Measurements from ENCODE around the gene ACSF3. TPM values are rescaled to one million over a fixed set of nuclear protein-coding genes. Genes with fewer than 3 reads are reported as not detected.

ACSF3 gene
- total RNA-seq, 3 donors from 2014 or later = 20.8 to 42.3 (median 40.4) TPM

- Histone ChIP-seq H3K4me1 (peaks cover 8 to 10% of the 10 kb centered on the region in 2 donors), H3K4me3 (no peak overlapping the region), H3K27ac (no peak overlapping the region), H3K36me3 (no peaks in the 10 kb centered on the region), H3K27me3 (no peaks in the 10 kb centered on the region), H3K9me3 (no peaks in the 10 kb centered on the region)
- TF ChIP-seq POLR2AphosphoS5 (IDR thresholded peaks at IDR 0.05) (no peak), POLR2A (IDR thresholded peaks at IDR 0.05) (no peak)
- TF ChIP-seq, protein P1, sequence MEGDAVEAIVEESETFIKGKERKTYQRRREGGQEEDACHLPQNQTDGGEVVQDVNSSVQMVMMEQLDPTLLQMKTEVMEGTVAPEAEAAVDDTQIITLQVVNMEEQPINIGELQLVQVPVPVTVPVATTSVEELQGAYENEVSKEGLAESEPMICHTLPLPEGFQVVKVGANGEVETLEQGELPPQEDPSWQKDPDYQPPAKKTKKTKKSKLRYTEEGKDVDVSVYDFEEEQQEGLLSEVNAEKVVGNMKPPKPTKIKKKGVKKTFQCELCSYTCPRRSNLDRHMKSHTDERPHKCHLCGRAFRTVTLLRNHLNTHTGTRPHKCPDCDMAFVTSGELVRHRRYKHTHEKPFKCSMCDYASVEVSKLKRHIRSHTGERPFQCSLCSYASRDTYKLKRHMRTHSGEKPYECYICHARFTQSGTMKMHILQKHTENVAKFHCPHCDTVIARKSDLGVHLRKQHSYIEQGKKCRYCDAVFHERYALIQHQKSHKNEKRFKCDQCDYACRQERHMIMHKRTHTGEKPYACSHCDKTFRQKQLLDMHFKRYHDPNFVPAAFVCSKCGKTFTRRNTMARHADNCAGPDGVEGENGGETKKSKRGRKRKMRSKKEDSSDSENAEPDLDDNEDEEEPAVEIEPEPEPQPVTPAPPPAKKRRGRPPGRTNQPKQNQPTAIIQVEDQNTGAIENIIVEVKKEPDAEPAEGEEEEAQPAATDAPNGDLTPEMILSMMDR (IDR thresholded peaks at IDR 0.05) = no peak
- DNase-seq (ENCODE audit: low spot score in 2 of 2) = no peak
- intact Hi-C loops (cut with DNase I; ENCODE audit: low total_unique reads) = no loop called here
These were observed 5.2 kb downstream of the ACSF3 start for GRCh38 chr16:89098767-89099430.

DNA sequence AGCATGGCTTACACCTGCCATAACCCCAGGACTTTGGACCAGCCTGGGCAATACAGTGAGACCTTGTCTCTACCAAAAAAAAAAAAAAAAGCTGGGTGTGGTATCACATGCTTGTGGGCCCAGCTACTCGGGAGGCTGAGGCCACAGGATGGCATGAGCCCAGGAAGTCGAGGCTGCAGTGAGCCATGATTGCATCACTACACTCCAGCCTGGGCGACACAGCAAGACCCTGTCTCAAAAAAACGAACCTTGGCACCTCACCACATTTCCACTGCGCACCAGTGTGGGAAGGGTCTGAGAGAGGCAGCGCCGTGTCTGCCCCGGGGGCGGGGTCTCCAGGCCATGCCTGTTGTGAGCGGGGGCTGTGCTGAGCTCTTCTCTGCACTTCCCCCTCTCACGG, 6.3 kb downstream of the ACSF3 start:
- Histone ChIP-seq H3K27me3 (no peaks in the 10 kb centered on the region), H3K4me3 (no peak overlapping the region), H3K4me1 (peaks cover under 1 to 4% of the 10 kb centered on the region in 2 donors), H3K27ac (no peak overlapping the region), H3K36me3 (no peaks in the 10 kb centered on the region), H3K9me3 (no peaks in the 10 kb centered on the region)
- no peak for DNase-seq (ENCODE audit: low spot score in 2 of 2)
- intact Hi-C loops (cut with DNase I; ENCODE audit: low total_unique reads) = no loop called here
- TF ChIP-seq, protein P1 (IDR thresholded peaks at IDR 0.05) = no peak
- TF ChIP-seq POLR2AphosphoS5 (IDR thresholded peaks at IDR 0.05) = no peak
- TF ChIP-seq POLR2A (IDR thresholded peaks at IDR 0.05) = no peak

GRCh38 chr16:89100601-89101302, 7.1 kb downstream of the ACSF3 start:
- Histone ChIP-seq H3K27ac (no peak overlapping the region), H3K36me3 (no peaks in the 10 kb centered on the region), H3K4me1 (no peaks in the 10 kb centered on the region), H3K9me3 (no peaks in the 10 kb centered on the region), H3K4me3 (no peak overlapping the region), H3K27me3 (no peaks in the 10 kb centered on the region)
- no peak for DNase-seq (ENCODE audit: low spot score in 2 of 2)
- TF ChIP-seq POLR2A (IDR thresholded peaks at IDR 0.05) (no peak), POLR2AphosphoS5 (IDR thresholded peaks at IDR 0.05) (no peak)
- TF ChIP-seq, protein P1 (IDR thresholded peaks at IDR 0.05) = no peak
- intact Hi-C loops (cut with DNase I; ENCODE audit: low total_unique reads) = no loop called here

- Histone ChIP-seq H3K9me3 (no peaks in the 10 kb centered on the region), H3K4me3 (no peak overlapping the region), H3K36me3 (no peaks in the 10 kb centered on the region), H3K27ac (no peak overlapping the region), H3K27me3 (no peaks in the 10 kb centered on the region), H3K4me1 (no peaks in the 10 kb centered on the region)
- no peak for DNase-seq (ENCODE audit: low spot score in 2 of 2)
- intact Hi-C loops (cut with DNase I; ENCODE audit: low total_unique reads) = no loop called here
- no peak for TF ChIP-seq POLR2A (IDR thresholded peaks at IDR 0.05)
- TF ChIP-seq, protein P1 (IDR thresholded peaks at IDR 0.05) = no peak
- no peak for TF ChIP-seq POLR2AphosphoS5 (IDR thresholded peaks at IDR 0.05)
These were observed 7.8 kb downstream of the ACSF3 start for GRCh38 chr16:89101303-89102040.

DNA sequence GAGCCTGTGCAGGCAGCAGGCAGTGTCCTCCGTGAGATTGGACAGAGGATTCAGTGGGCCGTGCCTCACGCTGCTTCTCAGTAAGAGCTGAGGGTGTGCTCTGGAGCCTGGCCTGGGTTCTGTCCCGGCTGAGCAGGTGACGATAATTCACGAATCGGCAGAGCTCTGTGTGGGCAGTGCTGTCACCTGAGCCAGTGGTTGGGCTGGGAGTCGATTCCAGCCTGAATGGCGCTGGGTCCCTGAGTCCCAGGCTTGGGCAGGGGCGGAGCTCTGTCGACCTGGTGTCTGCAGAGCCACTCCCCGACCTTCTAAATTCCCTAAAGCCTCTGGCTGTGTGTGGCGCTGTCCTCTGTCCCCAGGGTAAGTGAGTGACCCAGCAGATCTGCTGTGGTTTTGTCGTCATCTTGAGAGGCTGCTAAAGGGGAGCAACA, 8.4 kb downstream of the ACSF3 start:
- Histone ChIP-seq H3K27me3 (no peaks in the 10 kb centered on the region), H3K9me3 (no peaks in the 10 kb centered on the region), H3K4me1 (no peaks in the 10 kb centered on the region), H3K4me3 (no peak overlapping the region), H3K27ac (no peak overlapping the region), H3K36me3 (no peaks in the 10 kb centered on the region)
- DNase-seq (ENCODE audit: low spot score in 2 of 2) = no peak
- intact Hi-C loops (cut with DNase I; ENCODE audit: low total_unique reads) = no loop called here
- TF ChIP-seq POLR2A (IDR thresholded peaks at IDR 0.05) (no peak), POLR2AphosphoS5 (IDR thresholded peaks at IDR 0.05) (no peak)
- TF ChIP-seq, protein P1 (IDR thresholded peaks at IDR 0.05) = no peak

Measured in breast epithelium (tissue), 4 donors.